Lower leg skin (tissue), 3 donors: ENCODE measurements around the gene MT1X.

ENCODE experiments used
- CTCF ChIP-seq, 3 donors: fragments of 450-650 bp; IDR thresholded peaks; one replicate each; pipeline ENCODE4 v1.5.1; 2016; ENCODE audit warnings: antibody characterized with exemption in 3 of 3, mild to moderate bottlenecking in 3 of 3, moderate library complexity in 2 of 3
- POLR2A ChIP-seq, 2 donors: fragments of 450-650 bp; IDR thresholded peaks; one replicate each; pipeline ENCODE4 v1.6.1; 2016 to 2017; ENCODE audit warnings: antibody characterized with exemption in 2 of 2, mild to moderate bottlenecking in 1 of 2, moderate library complexity in 1 of 2

- TF ChIP-seq CTCF (IDR thresholded peaks at IDR 0.05) (no peak), POLR2A (IDR thresholded peaks at IDR 0.05) (no peak)
These were observed 27.3 kb downstream of the MT1X start for GRCh38 chr16:56709443-56710040.
